GM18508 (cell line): ENCODE data around the gene TDRD15.
A peak's percentile ranks its signal among the peaks of the same experiment; 100 is the strongest.
"Not testable (repeated sequence)": the region's sequence is repeated elsewhere in the genome, so short reads cannot be mapped to it uniquely, and the experiment has no call there.

Source experiments
- ATAC-seq: cut with Tn5 transposase; IDR thresholded peaks from one replicate; pipeline ENCODE4 v1.9.1; 2021; ENCODE audit warnings: moderate number of reproducible peaks; ENCODE audit not compliant: insufficient read depth, unreplicated experiment

Gene TDRD15

GRCh38 chr2:21135585-21135984 is 11.8 kb downstream of the TDRD15 start:
- ATAC-seq = peak; percentile 62

- ATAC-seq = no peak
Measured at GRCh38 chr2:21142149-21142548, 18.4 kb downstream of the TDRD15 start.

- no peak for ATAC-seq
Measured at GRCh38 chr2:21146638-21147037, 22.9 kb downstream of the TDRD15 start.

- ATAC-seq = no peak
Measured at GRCh38 chr2:21148718-21149117, 24.9 kb downstream of the TDRD15 start.

- not testable (repeated sequence) for ATAC-seq
Measured at GRCh38 chr2:21151234-21151633, 27.5 kb downstream of the TDRD15 start.

- no peak for ATAC-seq
Measured at GRCh38 chr2:21155365-21156136, 31.8 kb downstream of the TDRD15 start.

GRCh38 chr2:21161122-21161521 is 37.4 kb downstream of the TDRD15 start:
- no peak for ATAC-seq

GRCh38 chr2:21161832-21162614 is 38.3 kb downstream of the TDRD15 start:
- no peak for ATAC-seq

GRCh38 chr2:21162615-21162878 is 38.8 kb downstream of the TDRD15 start:
- no peak for ATAC-seq

- no peak for ATAC-seq
Measured at GRCh38 chr2:21163213-21163612, 39.4 kb downstream of the TDRD15 start.

- no peak for ATAC-seq
Measured at GRCh38 chr2:21165350-21165749, 41.6 kb downstream of the TDRD15 start.

GRCh38 chr2:21175895-21176646 is 52.3 kb downstream of the TDRD15 start:
- ATAC-seq = no peak

- ATAC-seq = no peak
Measured at GRCh38 chr2:21181957-21182356, 58.2 kb downstream of the TDRD15 start.

GRCh38 chr2:21183306-21183705 is 59.5 kb downstream of the TDRD15 start:
- ATAC-seq = no peak

- no peak for ATAC-seq
Measured at GRCh38 chr2:21183726-21184125, 60.0 kb downstream of the TDRD15 start.

- no peak for ATAC-seq
Measured at GRCh38 chr2:21191535-21191934, 67.8 kb downstream of the TDRD15 start.
